Liver (tissue), 9 donors: ENCODE data around the gene MTOR. TPM values are rescaled to one million over a fixed set of nuclear protein-coding genes. Genes with fewer than 3 reads are reported as not detected.

Source experiments
- DNase-seq: peaks from one replicate; pipeline ENCODE4 v3.0.0-alpha.2; 2017; ENCODE audit warnings: low spot score
- H3K27ac ChIP-seq, 2 donors: one replicate each; pipeline ENCODE4 v1.7.0; 2013; ENCODE audit warnings: inconsistent platforms in 2 of 2, low read length in 2 of 2, control low read depth in 1 of 2, low read depth in 1 of 2, mild to moderate bottlenecking in 1 of 2
- H3K27me3 ChIP-seq, 4 donors: one replicate each; pipeline versions ENCODE4 v1.6.1 to v1.7.0; 2013; ENCODE audit warnings: low read length in 3 of 4, inconsistent platforms in 1 of 4, mild to moderate bottlenecking in 1 of 4, moderate library complexity in 1 of 4; ENCODE audit not compliant: control insufficient read depth in 4 of 4, insufficient read depth in 4 of 4
- H3K36me3 ChIP-seq, 4 donors: one replicate each; pipeline versions ENCODE4 v1.6.1 to v1.7.0; 2013; ENCODE audit warnings: low read length in 3 of 4, mild to moderate bottlenecking in 3 of 4, low read depth in 1 of 4, moderate library complexity in 1 of 4; ENCODE audit not compliant: control insufficient read depth in 4 of 4, insufficient read depth in 3 of 4
- H3K4me1 ChIP-seq, 4 donors: one replicate each; pipeline versions ENCODE4 v1.6.1 to v1.7.0; 2013; ENCODE audit warnings: low read length in 3 of 4, mild to moderate bottlenecking in 3 of 4, moderate library complexity in 1 of 4; ENCODE audit not compliant: control insufficient read depth in 4 of 4, insufficient read depth in 4 of 4
- H3K4me3 ChIP-seq, 3 donors: one replicate each; pipeline versions ENCODE4 v1.6.1 to v1.7.0; 2013; ENCODE audit warnings: low read length in 3 of 3, control low read depth in 1 of 3, low read depth in 1 of 3, mild to moderate bottlenecking in 1 of 3
- H3K9ac ChIP-seq, 2 donors: one replicate each; pipeline ENCODE4 v1.7.0; 2013; ENCODE audit warnings: low read length in 2 of 2, mild to moderate bottlenecking in 2 of 2, moderate library complexity in 2 of 2, control low read depth in 1 of 2, low read depth in 1 of 2
- H3K9me3 ChIP-seq, 4 donors: one replicate each; pipeline versions ENCODE4 v1.6.1 to v1.7.0; 2013; ENCODE audit warnings: low read length in 3 of 4; ENCODE audit not compliant: control insufficient read depth in 4 of 4
- EGR1 ChIP-seq, 2 donors: IDR thresholded peaks; 2 replicates each; pipeline ENCODE4 v1.6.1; 2016 to 2018; ENCODE audit warnings: antibody characterized with exemption in 2 of 2, low read depth in 2 of 2
- FOXA1 ChIP-seq: IDR thresholded peaks from 2 replicates; pipeline ENCODE4 v1.6.1; 2016; ENCODE audit warnings: antibody characterized with exemption
- FOXA2 ChIP-seq: IDR thresholded peaks from 2 replicates; pipeline ENCODE4 v1.6.1; 2016; ENCODE audit warnings: antibody characterized with exemption
- GABPA ChIP-seq, 2 donors: IDR thresholded peaks in 1 of 2; conservative IDR thresholded peaks in 1 of 2; 2 replicates each; pipeline ENCODE4 v1.6.1; 2016; ENCODE audit warnings: antibody characterized with exemption in 2 of 2, mild to moderate bottlenecking in 1 of 2, moderate library complexity in 1 of 2
- HNF4A ChIP-seq, 2 donors: conservative IDR thresholded peaks; 2 replicates each; pipeline ENCODE4 v1.6.1; 2016; ENCODE audit warnings: antibody characterized with exemption in 2 of 2, mild to moderate bottlenecking in 2 of 2
- HNF4G ChIP-seq: IDR thresholded peaks from 2 replicates; pipeline ENCODE4 v1.6.1; 2016; ENCODE audit warnings: antibody characterized with exemption
- JUND ChIP-seq, 2 donors: IDR thresholded peaks; 2 replicates each; pipeline ENCODE4 v1.6.1; 2016; ENCODE audit warnings: antibody characterized with exemption in 2 of 2
- NR2F2 ChIP-seq: IDR thresholded peaks from 2 replicates; pipeline ENCODE4 v1.6.1; 2016; ENCODE audit warnings: antibody characterized with exemption
- RAD21 ChIP-seq, 2 donors: IDR thresholded peaks; 2 replicates each; pipeline ENCODE4 v1.6.1; 2016; ENCODE audit warnings: antibody characterized with exemption in 2 of 2, mild to moderate bottlenecking in 2 of 2
- RXRA ChIP-seq, 2 donors: IDR thresholded peaks; 2 replicates each; pipeline ENCODE4 v1.6.1; 2017 to 2018; ENCODE audit warnings: antibody characterized with exemption in 2 of 2, mild to moderate bottlenecking in 1 of 2
- SP1 ChIP-seq: IDR thresholded peaks from 2 replicates; pipeline ENCODE4 v1.6.1; 2018; ENCODE audit warnings: antibody characterized with exemption, mild to moderate bottlenecking
- TAF1 ChIP-seq: conservative IDR thresholded peaks from 2 replicates; pipeline ENCODE4 v1.6.1; 2016; ENCODE audit warnings: antibody characterized with exemption, mild to moderate bottlenecking
- YY1 ChIP-seq: IDR thresholded peaks from 2 replicates; pipeline ENCODE4 v1.6.1; 2016; ENCODE audit warnings: antibody characterized with exemption, mild to moderate bottlenecking
- WGBS: extraction: QIAGEN DNeasy Blood & Tissue Kit; methylation state at CpG from one replicate; pipeline ENCODE4 v1.1.7; 2013; 5-methylcytosine and 5-hydroxymethylcytosine counted together
- polyA plus RNA-seq, 2 donors: library from polyadenylated mRNA; stranded (reverse) in 1 of 2; unstranded in 1 of 2; fragments of 200-250 nt in 1 of 2; fragments of >200 nt in 1 of 2; fragmentation: Nextera tagmentation in 1 of 2; extraction: Ambion mirVana in 1 of 2; gene quantifications; one replicate each; pipeline versions ENCODE4 v1.2.1 to v1.2.3, GENCODE V29; 2013 to 2015
- total RNA-seq, 2 donors: library from RNA; depleted of rRNA; stranded (reverse); fragments of >200 nt; gene quantifications; one replicate each; pipeline ENCODE4 v1.2.3, GENCODE V29; 2014
- TF ChIP-seq, protein P1 (sequence below): IDR thresholded peaks from 2 replicates; pipeline ENCODE4 v1.6.1; 2016; ENCODE audit warnings: antibody characterized with exemption
- TF ChIP-seq, protein P2 (sequence below): IDR thresholded peaks from 2 replicates; pipeline ENCODE4 v1.6.1; 2016; ENCODE audit warnings: antibody characterized with exemption
- TF ChIP-seq, protein P3 (sequence below): fragments of 150-350 bp; IDR thresholded peaks from 2 replicates; pipeline ENCODE4 v1.5.1; 2017; ENCODE audit warnings: improper control_type of control experiment, low read depth, low read length; ENCODE audit not compliant: missing input control
- TF ChIP-seq, protein P4 (sequence below): IDR thresholded peaks from 2 replicates; pipeline ENCODE4 v1.6.1; 2016; ENCODE audit warnings: antibody characterized with exemption, mild to moderate bottlenecking
- TF ChIP-seq, protein P5 (sequence below): IDR thresholded peaks from 2 replicates; pipeline ENCODE4 v1.6.1; 2016; ENCODE audit warnings: antibody characterized with exemption
- donor health status: healthy.
- donor health status: healthy.
- donor health status: healthy.
- donor health status: healthy.
- donor health status: healthy.

Gene MTOR
- total and polyA plus RNA-seq, 4 donors = 11.6 to 45.0 (median 19.9) TPM

DNA sequence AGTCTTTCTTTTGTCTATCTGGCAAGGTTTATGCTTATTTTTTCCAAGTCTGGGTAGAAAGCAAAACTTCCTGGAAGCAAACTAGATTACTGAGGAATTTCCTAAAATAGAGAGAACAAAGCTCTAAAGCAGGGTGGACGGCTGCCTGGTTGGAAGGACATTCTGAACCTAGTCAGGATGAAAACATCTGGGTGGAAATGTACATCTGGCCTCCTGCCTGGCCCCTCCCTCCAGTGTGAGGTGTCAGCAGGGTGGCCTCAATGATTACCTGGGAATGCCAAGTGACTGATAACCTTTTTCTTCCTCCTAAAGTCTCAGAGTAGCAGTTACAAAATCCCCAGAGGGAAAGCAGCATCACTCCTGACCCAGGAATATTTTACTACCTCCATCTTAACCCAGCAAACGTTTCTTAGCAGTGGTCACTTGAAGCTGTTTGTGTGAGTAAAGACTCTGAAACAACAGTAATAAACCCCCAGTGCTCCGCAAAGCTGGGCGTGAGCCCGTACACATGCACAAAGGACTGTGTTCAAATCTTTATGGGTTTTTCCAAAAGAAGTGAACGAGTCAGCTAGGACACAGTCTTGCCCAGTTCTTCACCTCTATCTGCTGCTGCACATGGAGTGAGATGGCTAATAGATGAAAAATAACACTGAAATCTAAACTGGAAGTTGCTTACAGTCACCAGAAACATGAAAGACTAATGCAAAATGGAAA lies 54.3 kb downstream of the MTOR start:
- Histone ChIP-seq H3K27ac (no peak overlapping the region), H3K9ac (no peak overlapping the region), H3K4me3 (no peak overlapping the region), H3K9me3 (no peaks in the 10 kb centered on the region), H3K4me1 (peaks cover 0 to 5% (median 0%) of the 10 kb centered on the region in 4 donors), H3K36me3 (peaks cover 13 to 83% (median 46%) of the 10 kb centered on the region in 4 donors), H3K27me3 (no peaks in the 10 kb centered on the region)
- WGBS = 85% methylated on average over 6 of the region's 6 CpGs
- TF ChIP-seq RAD21 (IDR thresholded peaks at IDR 0.05) = no peak
- TF ChIP-seq, protein P1, sequence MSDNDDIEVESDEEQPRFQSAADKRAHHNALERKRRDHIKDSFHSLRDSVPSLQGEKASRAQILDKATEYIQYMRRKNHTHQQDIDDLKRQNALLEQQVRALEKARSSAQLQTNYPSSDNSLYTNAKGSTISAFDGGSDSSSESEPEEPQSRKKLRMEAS = no peak
- TF ChIP-seq FOXA2 = no peak
- TF ChIP-seq, protein P2, sequence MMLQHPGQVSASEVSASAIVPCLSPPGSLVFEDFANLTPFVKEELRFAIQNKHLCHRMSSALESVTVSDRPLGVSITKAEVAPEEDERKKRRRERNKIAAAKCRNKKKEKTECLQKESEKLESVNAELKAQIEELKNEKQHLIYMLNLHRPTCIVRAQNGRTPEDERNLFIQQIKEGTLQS = no peak
- no peak for TF ChIP-seq EGR1 (IDR thresholded peaks at IDR 0.05; ENCODE audit: low read depth in 2 of 2)
- no peak for TF ChIP-seq NR2F2
- TF ChIP-seq, protein P3, sequence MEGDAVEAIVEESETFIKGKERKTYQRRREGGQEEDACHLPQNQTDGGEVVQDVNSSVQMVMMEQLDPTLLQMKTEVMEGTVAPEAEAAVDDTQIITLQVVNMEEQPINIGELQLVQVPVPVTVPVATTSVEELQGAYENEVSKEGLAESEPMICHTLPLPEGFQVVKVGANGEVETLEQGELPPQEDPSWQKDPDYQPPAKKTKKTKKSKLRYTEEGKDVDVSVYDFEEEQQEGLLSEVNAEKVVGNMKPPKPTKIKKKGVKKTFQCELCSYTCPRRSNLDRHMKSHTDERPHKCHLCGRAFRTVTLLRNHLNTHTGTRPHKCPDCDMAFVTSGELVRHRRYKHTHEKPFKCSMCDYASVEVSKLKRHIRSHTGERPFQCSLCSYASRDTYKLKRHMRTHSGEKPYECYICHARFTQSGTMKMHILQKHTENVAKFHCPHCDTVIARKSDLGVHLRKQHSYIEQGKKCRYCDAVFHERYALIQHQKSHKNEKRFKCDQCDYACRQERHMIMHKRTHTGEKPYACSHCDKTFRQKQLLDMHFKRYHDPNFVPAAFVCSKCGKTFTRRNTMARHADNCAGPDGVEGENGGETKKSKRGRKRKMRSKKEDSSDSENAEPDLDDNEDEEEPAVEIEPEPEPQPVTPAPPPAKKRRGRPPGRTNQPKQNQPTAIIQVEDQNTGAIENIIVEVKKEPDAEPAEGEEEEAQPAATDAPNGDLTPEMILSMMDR = no peak
- TF ChIP-seq HNF4G = no peak
- no peak for TF ChIP-seq GABPA (IDR thresholded peaks at IDR 0.05 in 1 of 2, conservative IDR thresholded peaks at IDR 0.05 in 1 of 2)
- TF ChIP-seq, protein P4, sequence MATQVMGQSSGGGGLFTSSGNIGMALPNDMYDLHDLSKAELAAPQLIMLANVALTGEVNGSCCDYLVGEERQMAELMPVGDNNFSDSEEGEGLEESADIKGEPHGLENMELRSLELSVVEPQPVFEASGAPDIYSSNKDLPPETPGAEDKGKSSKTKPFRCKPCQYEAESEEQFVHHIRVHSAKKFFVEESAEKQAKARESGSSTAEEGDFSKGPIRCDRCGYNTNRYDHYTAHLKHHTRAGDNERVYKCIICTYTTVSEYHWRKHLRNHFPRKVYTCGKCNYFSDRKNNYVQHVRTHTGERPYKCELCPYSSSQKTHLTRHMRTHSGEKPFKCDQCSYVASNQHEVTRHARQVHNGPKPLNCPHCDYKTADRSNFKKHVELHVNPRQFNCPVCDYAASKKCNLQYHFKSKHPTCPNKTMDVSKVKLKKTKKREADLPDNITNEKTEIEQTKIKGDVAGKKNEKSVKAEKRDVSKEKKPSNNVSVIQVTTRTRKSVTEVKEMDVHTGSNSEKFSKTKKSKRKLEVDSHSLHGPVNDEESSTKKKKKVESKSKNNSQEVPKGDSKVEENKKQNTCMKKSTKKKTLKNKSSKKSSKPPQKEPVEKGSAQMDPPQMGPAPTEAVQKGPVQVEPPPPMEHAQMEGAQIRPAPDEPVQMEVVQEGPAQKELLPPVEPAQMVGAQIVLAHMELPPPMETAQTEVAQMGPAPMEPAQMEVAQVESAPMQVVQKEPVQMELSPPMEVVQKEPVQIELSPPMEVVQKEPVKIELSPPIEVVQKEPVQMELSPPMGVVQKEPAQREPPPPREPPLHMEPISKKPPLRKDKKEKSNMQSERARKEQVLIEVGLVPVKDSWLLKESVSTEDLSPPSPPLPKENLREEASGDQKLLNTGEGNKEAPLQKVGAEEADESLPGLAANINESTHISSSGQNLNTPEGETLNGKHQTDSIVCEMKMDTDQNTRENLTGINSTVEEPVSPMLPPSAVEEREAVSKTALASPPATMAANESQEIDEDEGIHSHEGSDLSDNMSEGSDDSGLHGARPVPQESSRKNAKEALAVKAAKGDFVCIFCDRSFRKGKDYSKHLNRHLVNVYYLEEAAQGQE = no peak
- TF ChIP-seq TAF1 = no peak
- TF ChIP-seq, protein P5, sequence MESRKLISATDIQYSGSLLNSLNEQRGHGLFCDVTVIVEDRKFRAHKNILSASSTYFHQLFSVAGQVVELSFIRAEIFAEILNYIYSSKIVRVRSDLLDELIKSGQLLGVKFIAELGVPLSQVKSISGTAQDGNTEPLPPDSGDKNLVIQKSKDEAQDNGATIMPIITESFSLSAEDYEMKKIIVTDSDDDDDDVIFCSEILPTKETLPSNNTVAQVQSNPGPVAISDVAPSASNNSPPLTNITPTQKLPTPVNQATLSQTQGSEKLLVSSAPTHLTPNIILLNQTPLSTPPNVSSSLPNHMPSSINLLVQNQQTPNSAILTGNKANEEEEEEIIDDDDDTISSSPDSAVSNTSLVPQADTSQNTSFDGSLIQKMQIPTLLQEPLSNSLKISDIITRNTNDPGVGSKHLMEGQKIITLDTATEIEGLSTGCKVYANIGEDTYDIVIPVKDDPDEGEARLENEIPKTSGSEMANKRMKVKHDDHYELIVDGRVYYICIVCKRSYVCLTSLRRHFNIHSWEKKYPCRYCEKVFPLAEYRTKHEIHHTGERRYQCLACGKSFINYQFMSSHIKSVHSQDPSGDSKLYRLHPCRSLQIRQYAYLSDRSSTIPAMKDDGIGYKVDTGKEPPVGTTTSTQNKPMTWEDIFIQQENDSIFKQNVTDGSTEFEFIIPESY = no peak
- no peak for TF ChIP-seq HNF4A (conservative IDR thresholded peaks at IDR 0.05)
- TF ChIP-seq RXRA (IDR thresholded peaks at IDR 0.05) = no peak
- no peak for TF ChIP-seq FOXA1
- no peak for TF ChIP-seq JUND (IDR thresholded peaks at IDR 0.05)
- no peak for TF ChIP-seq YY1
- no peak for TF ChIP-seq SP1
- DNase-seq = no peak
